ENCODE data around the gene AP1S1.

The AP1S1 gene

GRCh38 chr7:101201695-101202602 is 47.7 kb downstream of the AP1S1 start:
- no peak for DNase-seq

- no peak for DNase-seq
Observed at GRCh38 chr7:101202603-101202918, 48.3 kb downstream of the AP1S1 start.

GRCh38 chr7:101203740-101204738 is 49.8 kb downstream of the AP1S1 start:
- DNase-seq = peak; percentile 43

- no peak for DNase-seq
Observed at GRCh38 chr7:101205901-101206664, 51.8 kb downstream of the AP1S1 start.

- DNase-seq = no peak
Observed at GRCh38 chr7:101206665-101207042, 52.4 kb downstream of the AP1S1 start.

GRCh38 chr7:101207459-101207858 is 53.2 kb downstream of the AP1S1 start:
- DNase-seq = no peak

- no peak for DNase-seq
Observed at GRCh38 chr7:101208794-101209193, 54.5 kb downstream of the AP1S1 start.

GRCh38 chr7:101210143-101210542 is 55.9 kb downstream of the AP1S1 start:
- DNase-seq = no peak

Data from CD4-positive, alpha-beta T cell treated with Interleukin-4 for 4 hours (primary cell).